Neural progenitor cell (in vitro differentiated cells): ENCODE measurements around the gene MIAT. TPM values are rescaled to one million over a fixed set of nuclear protein-coding genes. Genes with fewer than 3 reads are reported as not detected.

Experiments used
- DNase-seq: peaks from one replicate; pipeline ENCODE4 v3.0.0-alpha.2; 2016; ENCODE audit warnings: low spot score
- H2AFZ ChIP-seq: fragments of 200-600 bp; sonication (generic); replicated peaks from 2 replicates; pipeline ENCODE4 v1.6.1; 2016; ENCODE audit warnings: antibody characterized with exemption
- H3F3A ChIP-seq: fragments of 200-600 bp; sonication (generic); 2 replicates; pipeline ENCODE4 v1.6.1; 2016; ENCODE audit warnings: antibody characterized with exemption, low read depth
- H3K27ac ChIP-seq: fragments of 200-600 bp; sonication (generic); 2 replicates; pipeline ENCODE4 v1.5.1; 2016; ENCODE audit warnings: mild to moderate bottlenecking
- H3K27me3 ChIP-seq: fragments of 200-600 bp; sonication (generic); 2 replicates; pipeline ENCODE4 v1.6.1; 2016; ENCODE audit warnings: mild to moderate bottlenecking, moderate library complexity
- H3K36me3 ChIP-seq: fragments of 200-600 bp; sonication (generic); 2 replicates; pipeline ENCODE4 v1.5.1; 2016
- H3K4me1 ChIP-seq: fragments of 200-600 bp; sonication (generic); 2 replicates; pipeline ENCODE4 v1.6.1; 2016; ENCODE audit warnings: mixed run types
- H3K4me2 ChIP-seq: fragments of 200-600 bp; sonication (generic); 2 replicates; pipeline ENCODE4 v1.6.1; 2016
- H3K4me3 ChIP-seq: fragments of 200-600 bp; sonication (generic); 2 replicates; pipeline ENCODE4 v1.5.1; 2016
- H3K79me2 ChIP-seq: fragments of 200-600 bp; sonication (generic); 2 replicates; pipeline ENCODE4 v1.6.1; 2016; ENCODE audit warnings: low read depth
- H3K9ac ChIP-seq: fragments of 200-600 bp; sonication (generic); 2 replicates; pipeline ENCODE4 v1.6.1; 2016
- H3K9me3 ChIP-seq: fragments of 200-600 bp; sonication (generic); 2 replicates; pipeline ENCODE4 v1.5.1; 2016; ENCODE audit warnings: low read depth
- H4K20me1 ChIP-seq: fragments of 200-600 bp; sonication (generic); 2 replicates; pipeline ENCODE4 v1.6.1; 2016; ENCODE audit warnings: low read depth
- H3K27ac Mint-ChIP-seq: 3 replicates; pipeline ENCODE4 v1.8.0; 2021; ENCODE audit warnings: mixed read lengths
- H3K27me3 Mint-ChIP-seq: 2 replicates; pipeline ENCODE4 v1.8.0; 2022; ENCODE audit warnings: low read depth, mild to moderate bottlenecking, inconsistent platforms, moderate library complexity, mixed read lengths; ENCODE audit not compliant: insufficient read depth
- H3K36me3 Mint-ChIP-seq: 3 replicates; pipeline ENCODE4 v1.8.0; 2021; ENCODE audit warnings: mixed read lengths
- H3K4me1 Mint-ChIP-seq: 3 replicates; pipeline ENCODE4 v1.8.0; 2021; ENCODE audit warnings: mixed read lengths
- H3K4me3 Mint-ChIP-seq: 3 replicates; pipeline ENCODE4 v1.8.0; 2021; ENCODE audit warnings: mild to moderate bottlenecking, moderate library complexity, mixed read lengths
- H3K9me3 Mint-ChIP-seq: 3 replicates; pipeline ENCODE4 v1.8.0; 2020; ENCODE audit warnings: mixed read lengths
- CTCF ChIP-seq: fragments of 200-600 bp; sonication (generic); IDR thresholded peaks from 2 replicates; pipeline ENCODE4 v1.5.1; 2017; ENCODE audit warnings: antibody characterized with exemption, mild to moderate bottlenecking
- EZH2 ChIP-seq: fragments of 200-600 bp; sonication (generic); IDR thresholded peaks from 2 replicates; pipeline ENCODE4 v1.6.1; 2017; ENCODE audit warnings: antibody characterized with exemption, mild to moderate bottlenecking, moderate library complexity
- EZH2phosphoT487 ChIP-seq: fragments of 200-600 bp; sonication (generic); IDR thresholded peaks from 2 replicates; pipeline ENCODE4 v1.6.1; 2017; ENCODE audit warnings: antibody characterized with exemption
- total RNA-seq: library from RNA; depleted of rRNA; stranded (reverse); fragments of >200 nt; gene quantifications from 2 replicates; pipeline ENCODE4 v1.2.3, GENCODE V29; 2015; ENCODE audit warnings: low replicate concordance

The MIAT gene
- total RNA-seq, 1 donor from 2014 or later, result 262 TPM

- peaks cover 58% of the 10 kb centered on the region for H3K4me1 Mint-ChIP-seq
Measured at GRCh38 chr22:26672590-26673468, 15.4 kb downstream of the MIAT start.

GRCh38 chr22:26673486-26673885 lies 16.1 kb downstream of the MIAT start:
- no peaks in the 10 kb centered on the region for H3K36me3 ChIP-seq
- H3F3A ChIP-seq, result peaks cover 73% of the 10 kb centered on the region
- H4K20me1 ChIP-seq, result peaks cover 17% of the 10 kb centered on the region
- no peak overlapping the region for H3K9ac ChIP-seq
- H3K27me3 Mint-ChIP-seq, result peaks cover 12% of the 10 kb centered on the region
- H3K79me2 ChIP-seq, result no peaks in the 10 kb centered on the region
- peak overlapping the region; percentile 84 for H3K4me2 ChIP-seq
- H3K4me1 ChIP-seq, result peaks cover 23% of the 10 kb centered on the region
- no peak for DNase-seq
- peak overlapping the region; percentile 84 for H3K4me3 Mint-ChIP-seq
- no peaks in the 10 kb centered on the region for H3K9me3 ChIP-seq
- peak overlapping the region; percentile 84 for H3K27ac Mint-ChIP-seq
- peak overlapping the region; percentile 55 for H3K4me3 ChIP-seq
- H3K36me3 Mint-ChIP-seq, result peaks cover 5% of the 10 kb centered on the region
- no peaks in the 10 kb centered on the region for H3K27me3 ChIP-seq
- H2AFZ ChIP-seq, result no peak overlapping the region
- H3K4me1 Mint-ChIP-seq, result peaks cover 57% of the 10 kb centered on the region
- TF ChIP-seq CTCF (no peak), EZH2 (no peak), EZH2phosphoT487 (no peak)
- no peaks in the 10 kb centered on the region for H3K9me3 Mint-ChIP-seq
- peak overlapping the region; percentile 98 for H3K27ac ChIP-seq

More at GRCh38 chr22:26672590-26673468, 15.4 kb downstream of the MIAT start:
- Mint-ChIP-seq H3K9me3 (no peaks in the 10 kb centered on the region), H3K36me3 (peaks cover 5% of the 10 kb centered on the region), H3K27ac (peak overlapping the region; percentile 84), H3K27me3 (peaks cover 9% of the 10 kb centered on the region), H3K4me3 (peak overlapping the region; percentile 84)
- Histone ChIP-seq H3K79me2 (no peaks in the 10 kb centered on the region), H4K20me1 (peaks cover 23% of the 10 kb centered on the region), H3K27me3 (no peaks in the 10 kb centered on the region), H3K9ac (no peak overlapping the region), H3K9me3 (no peaks in the 10 kb centered on the region), H3K4me2 (peak overlapping the region; percentile 84), H3F3A (peaks cover 73% of the 10 kb centered on the region), H3K4me3 (peak overlapping the region; percentile 55), H3K36me3 (no peaks in the 10 kb centered on the region), H2AFZ (peak overlapping the region; percentile 92), H3K27ac (peak overlapping the region; percentile 98), H3K4me1 (peaks cover 21% of the 10 kb centered on the region)
- no peak for TF ChIP-seq EZH2
- no peak for TF ChIP-seq EZH2phosphoT487
- TF ChIP-seq CTCF, result peak; percentile 70
- DNase-seq, result peak; percentile 94

- peak overlapping the region; percentile 78 for H3K27ac Mint-ChIP-seq
- TF ChIP-seq EZH2phosphoT487 (no peak), CTCF (no peak), EZH2 (no peak)
- no peaks in the 10 kb centered on the region for H3K9me3 Mint-ChIP-seq
- Histone ChIP-seq H3K9ac (no peak overlapping the region), H3K4me2 (peak overlapping the region; percentile 84), H3K27me3 (no peaks in the 10 kb centered on the region), H3K4me3 (no peak overlapping the region), H3K36me3 (no peaks in the 10 kb centered on the region), H4K20me1 (peaks cover 7% of the 10 kb centered on the region), H3F3A (peaks cover 67% of the 10 kb centered on the region), H3K4me1 (peaks cover 28% of the 10 kb centered on the region), H3K27ac (no peak overlapping the region), H2AFZ (no peak overlapping the region), H3K9me3 (no peaks in the 10 kb centered on the region), H3K79me2 (no peaks in the 10 kb centered on the region)
- H3K36me3 Mint-ChIP-seq, result peaks cover 5% of the 10 kb centered on the region
- peak overlapping the region; percentile 84 for H3K4me3 Mint-ChIP-seq
- DNase-seq, result no peak
- peaks cover 63% of the 10 kb centered on the region for H3K4me1 Mint-ChIP-seq
- peaks cover 12% of the 10 kb centered on the region for H3K27me3 Mint-ChIP-seq
Measured at GRCh38 chr22:26674211-26675190, 17.1 kb downstream of the MIAT start.
